MM.1S (cell line): ENCODE data around the gene TBC1D5.

Source experiments
- CTCF ChIP-seq: fragments of 300-600 bp; sonication (generic); IDR thresholded peaks from 2 replicates; pipeline ENCODE4 v1.5.1; 2016; ENCODE audit warnings: antibody characterized with exemption, low read length, mixed read lengths
- EZH2 ChIP-seq: fragments of 300-600 bp; sonication (generic); optimal IDR thresholded peaks from 2 replicates; pipeline ENCODE3; 2017; ENCODE audit warnings: low read depth, mild to moderate bottlenecking, antibody characterized with exemption, low read length, mixed read lengths
- EZH2phosphoT487 ChIP-seq: fragments of 300-600 bp; sonication (generic); IDR thresholded peaks from 2 replicates; pipeline ENCODE4 v1.6.1; 2018; ENCODE audit warnings: antibody characterized with exemption, low read length

- TF ChIP-seq CTCF (no peak), EZH2 (no peak), EZH2phosphoT487 (no peak)
Measured at GRCh38 chr3:17118771-17119170, 623.7 kb downstream of the TBC1D5 start.
